ENCODE data around the gene CXCR4.
A peak's percentile ranks its signal among the peaks of the same experiment; 100 is the strongest.

DNA sequence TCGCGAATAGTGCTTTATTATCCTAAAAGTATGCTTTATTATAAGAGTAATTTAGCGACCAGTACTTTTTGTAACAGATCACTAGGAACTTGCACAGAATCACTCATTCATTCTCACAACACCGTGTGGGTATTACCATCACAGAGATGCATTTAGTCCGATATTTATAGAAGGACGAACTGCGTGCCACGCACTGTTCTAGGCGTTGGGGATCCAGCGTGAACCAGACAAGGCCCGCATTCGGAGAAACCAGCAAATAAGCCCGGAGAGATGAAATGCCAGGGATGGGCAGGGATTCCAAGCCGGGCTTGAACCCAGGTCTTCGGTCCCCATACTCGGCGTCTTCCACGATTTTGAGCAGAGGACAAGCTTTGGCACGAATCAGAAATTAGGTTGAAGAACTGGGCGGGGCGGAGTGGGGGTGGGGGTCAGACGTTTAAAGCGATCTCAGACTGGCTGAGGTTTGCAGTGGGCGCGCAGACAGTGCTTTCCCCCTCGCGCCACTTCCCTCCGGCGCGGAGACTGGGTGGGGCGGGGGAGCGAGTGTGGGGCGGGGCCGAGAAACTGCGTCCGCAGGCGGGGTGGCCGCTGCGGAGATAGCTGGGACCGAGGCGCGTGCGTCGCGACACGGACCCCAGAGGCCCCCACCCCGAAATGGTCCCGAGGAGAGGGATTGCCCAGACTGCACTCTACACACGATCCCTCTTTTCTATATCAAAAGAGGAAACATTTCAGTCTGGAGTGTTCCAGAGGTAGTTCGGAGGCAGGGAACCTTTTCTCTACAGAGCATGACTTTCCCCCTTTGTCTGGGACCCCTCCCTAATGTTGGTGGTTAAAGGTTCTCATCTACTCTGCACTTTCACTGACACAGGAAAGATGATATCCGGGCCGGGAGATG, 1.1 kb upstream of the CXCR4 start:
- TF ChIP-seq EZH2phosphoT487 (IDR thresholded peaks at IDR 0.05; ENCODE audit: insufficient read depth, low read depth) (0 out of 2 replicates have a peak, but pooled peaks have one; percentile 73), EZH2 (IDR thresholded peaks at IDR 0.05; ENCODE audit: insufficient read depth, poor library complexity, severe bottlenecking) (no peak)
